Smooth muscle cell (in vitro differentiated cells): ENCODE data around the gene MS4A1. TPM values are rescaled to one million over a fixed set of nuclear protein-coding genes. Genes with fewer than 3 reads are reported as not detected.

Experiments used
- DNase-seq: peaks from one replicate; lab custom pipeline; 2025; ENCODE audit not compliant: unreplicated experiment; lab: John Stamatoyannopoulos, UW
- H2AFZ ChIP-seq: fragments of 200-600 bp; sonication (generic); 2 replicates; pipeline ENCODE4 v1.6.0; 2016; ENCODE audit warnings: antibody characterized with exemption, low read depth, mild to moderate bottlenecking
- H3F3A ChIP-seq: fragments of 200-600 bp; sonication (generic); 2 replicates; pipeline ENCODE4 v1.6.0; 2017; ENCODE audit warnings: antibody characterized with exemption, low read depth
- H3K27ac ChIP-seq: fragments of 200-600 bp; sonication (generic); 2 replicates; pipeline ENCODE4 v1.5.1; 2016; ENCODE audit warnings: low read depth, mild to moderate bottlenecking
- H3K27me3 ChIP-seq: fragments of 200-600 bp; sonication (generic); 2 replicates; pipeline ENCODE4 v1.6.1; 2016; ENCODE audit warnings: low read depth, mild to moderate bottlenecking
- H3K36me3 ChIP-seq: fragments of 200-600 bp; sonication (generic); 2 replicates; pipeline ENCODE4 v1.5.1; 2016; ENCODE audit warnings: low read depth
- H3K4me1 ChIP-seq: fragments of 200-600 bp; sonication (generic); 2 replicates; pipeline ENCODE4 v1.5.1; 2016; ENCODE audit warnings: low read depth
- H3K4me2 ChIP-seq: fragments of 200-600 bp; sonication (generic); 2 replicates; pipeline ENCODE4 v1.6.0; 2016; ENCODE audit warnings: mild to moderate bottlenecking
- H3K4me3 ChIP-seq: fragments of 200-600 bp; sonication (generic); 2 replicates; pipeline ENCODE4 v1.5.1; 2016; ENCODE audit warnings: mild to moderate bottlenecking
- H3K79me2 ChIP-seq: fragments of 200-600 bp; sonication (generic); 2 replicates; pipeline ENCODE4 v1.6.0; 2016; ENCODE audit warnings: low read depth, mild to moderate bottlenecking
- H3K9ac ChIP-seq: fragments of 200-600 bp; sonication (generic); 2 replicates; pipeline ENCODE4 v1.6.0; 2016; ENCODE audit warnings: low read depth
- H3K9me3 ChIP-seq: fragments of 200-600 bp; sonication (generic); replicated peaks from 2 replicates; pipeline ENCODE4 v1.5.1; 2016; ENCODE audit warnings: low read depth
- H4K20me1 ChIP-seq: fragments of 200-600 bp; sonication (generic); 2 replicates; pipeline ENCODE4 v1.6.0; 2016; ENCODE audit warnings: low read depth
- WGBS: methylation state at CpG from one replicate; pipeline ENCODE4 v1.1.7; 2016; ENCODE audit warnings: low lambda C conversion rate; 5-methylcytosine and 5-hydroxymethylcytosine counted together
- polyA plus RNA-seq: library from polyadenylated mRNA; unstranded; fragments of >200 nt; fragmentation: Nextera tagmentation; extraction: Ambion mirVana; gene quantifications from 2 replicates; pipeline ENCODE4 v1.2.1, GENCODE V29; 2016
- total RNA-seq: library from RNA; depleted of rRNA; stranded (reverse); fragments of >200 nt; gene quantifications from 2 replicates; pipeline ENCODE4 v1.2.3, GENCODE V29; 2014
- TF ChIP-seq, protein P1 (sequence below): fragments of 200-600 bp; sonication (generic); IDR thresholded peaks from 2 replicates; pipeline ENCODE4 v1.5.1; 2017; ENCODE audit warnings: borderline replicate concordance, mild to moderate bottlenecking, antibody characterized with exemption; ENCODE audit not compliant: insufficient read depth, poor library complexity, severe bottlenecking

MS4A1 gene
- total and polyA plus RNA-seq, 2 experiments from 2014 or later = not detected

DNA sequence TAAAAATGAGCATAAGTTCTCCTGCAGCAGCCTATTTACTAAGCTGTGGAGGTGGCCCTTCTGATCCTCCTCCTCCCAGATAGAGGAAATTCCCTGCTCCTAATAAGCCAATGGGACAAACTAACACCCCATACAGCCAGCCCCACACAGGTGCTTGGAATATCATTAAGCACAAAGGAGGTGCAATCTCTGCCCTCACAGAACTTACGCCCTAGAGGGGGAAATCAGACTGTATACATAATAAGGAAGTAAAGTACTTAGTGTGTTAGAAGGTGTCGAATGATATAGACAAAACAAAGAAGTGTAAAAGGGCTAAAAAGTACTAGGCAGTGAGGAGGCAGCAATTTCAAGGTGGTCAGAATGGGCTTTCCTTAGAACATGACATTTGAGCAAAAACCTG lies 42.8 kb downstream of the MS4A1 start:
- no peaks in the 10 kb centered on the region for H3K36me3 ChIP-seq
- WGBS = 74% methylated on average over 2 of the region's 2 CpGs
- H3K79me2 ChIP-seq = no peaks in the 10 kb centered on the region
- no peak overlapping the region for H3K4me2 ChIP-seq
- H2AFZ ChIP-seq = no peak overlapping the region
- TF ChIP-seq, protein P1, sequence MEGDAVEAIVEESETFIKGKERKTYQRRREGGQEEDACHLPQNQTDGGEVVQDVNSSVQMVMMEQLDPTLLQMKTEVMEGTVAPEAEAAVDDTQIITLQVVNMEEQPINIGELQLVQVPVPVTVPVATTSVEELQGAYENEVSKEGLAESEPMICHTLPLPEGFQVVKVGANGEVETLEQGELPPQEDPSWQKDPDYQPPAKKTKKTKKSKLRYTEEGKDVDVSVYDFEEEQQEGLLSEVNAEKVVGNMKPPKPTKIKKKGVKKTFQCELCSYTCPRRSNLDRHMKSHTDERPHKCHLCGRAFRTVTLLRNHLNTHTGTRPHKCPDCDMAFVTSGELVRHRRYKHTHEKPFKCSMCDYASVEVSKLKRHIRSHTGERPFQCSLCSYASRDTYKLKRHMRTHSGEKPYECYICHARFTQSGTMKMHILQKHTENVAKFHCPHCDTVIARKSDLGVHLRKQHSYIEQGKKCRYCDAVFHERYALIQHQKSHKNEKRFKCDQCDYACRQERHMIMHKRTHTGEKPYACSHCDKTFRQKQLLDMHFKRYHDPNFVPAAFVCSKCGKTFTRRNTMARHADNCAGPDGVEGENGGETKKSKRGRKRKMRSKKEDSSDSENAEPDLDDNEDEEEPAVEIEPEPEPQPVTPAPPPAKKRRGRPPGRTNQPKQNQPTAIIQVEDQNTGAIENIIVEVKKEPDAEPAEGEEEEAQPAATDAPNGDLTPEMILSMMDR = no peak
- no peak overlapping the region for H3K9ac ChIP-seq
- H4K20me1 ChIP-seq = no peaks in the 10 kb centered on the region
- H3K9me3 ChIP-seq = no peaks in the 10 kb centered on the region
- H3F3A ChIP-seq = no peaks in the 10 kb centered on the region
- no peak overlapping the region for H3K4me3 ChIP-seq
- no peaks in the 10 kb centered on the region for H3K4me1 ChIP-seq
- H3K27me3 ChIP-seq = no peaks in the 10 kb centered on the region
- no peak for DNase-seq
- no peak overlapping the region for H3K27ac ChIP-seq

DNA sequence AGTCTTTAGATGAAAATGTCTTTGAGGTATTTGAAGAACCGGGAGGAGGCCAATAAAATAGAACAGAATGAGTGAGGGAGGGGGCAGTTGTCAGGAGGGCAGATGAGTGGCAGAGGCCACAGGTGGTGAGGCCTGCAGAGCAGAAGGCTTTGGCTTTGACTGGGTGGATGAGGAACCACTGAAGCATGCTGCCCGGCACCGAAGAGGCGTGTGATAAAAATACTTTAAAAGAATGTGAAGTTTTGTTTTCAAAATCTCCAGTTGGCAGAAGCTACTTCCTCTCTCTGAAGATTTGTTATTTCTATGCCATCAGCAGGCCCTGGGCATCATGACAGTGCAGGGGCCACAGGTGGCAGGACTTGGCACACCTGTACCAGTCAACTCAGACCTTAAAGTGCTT lies 43.2 kb downstream of the MS4A1 start:
- Histone ChIP-seq H3K27me3 (no peaks in the 10 kb centered on the region), H3K79me2 (no peaks in the 10 kb centered on the region), H4K20me1 (no peaks in the 10 kb centered on the region), H3K9me3 (no peaks in the 10 kb centered on the region), H2AFZ (no peak overlapping the region), H3K36me3 (no peaks in the 10 kb centered on the region), H3K27ac (no peak overlapping the region), H3K4me2 (no peak overlapping the region), H3K4me3 (no peak overlapping the region), H3K4me1 (no peaks in the 10 kb centered on the region), H3F3A (no peaks in the 10 kb centered on the region), H3K9ac (no peak overlapping the region)
- DNase-seq = no peak
- TF ChIP-seq, protein P1 = no peak
- WGBS = 75% methylated on average over 4 of the region's 4 CpGs

GRCh38 chr11:60500276-60500910 lies 44.7 kb downstream of the MS4A1 start:
- H3K9ac ChIP-seq = no peak overlapping the region
- no peaks in the 10 kb centered on the region for H3K9me3 ChIP-seq
- no peak overlapping the region for H3K27ac ChIP-seq
- H3K79me2 ChIP-seq = no peaks in the 10 kb centered on the region
- no peaks in the 10 kb centered on the region for H3F3A ChIP-seq
- no peak for DNase-seq
- TF ChIP-seq, protein P1 = no peak
- no peak overlapping the region for H2AFZ ChIP-seq
- no peaks in the 10 kb centered on the region for H3K36me3 ChIP-seq
- H3K4me3 ChIP-seq = no peak overlapping the region
- H4K20me1 ChIP-seq = no peaks in the 10 kb centered on the region
- H3K4me1 ChIP-seq = no peaks in the 10 kb centered on the region
- H3K4me2 ChIP-seq = no peak overlapping the region
- WGBS = 44% methylated on average over 3 of the region's 3 CpGs
- H3K27me3 ChIP-seq = no peaks in the 10 kb centered on the region

DNA sequence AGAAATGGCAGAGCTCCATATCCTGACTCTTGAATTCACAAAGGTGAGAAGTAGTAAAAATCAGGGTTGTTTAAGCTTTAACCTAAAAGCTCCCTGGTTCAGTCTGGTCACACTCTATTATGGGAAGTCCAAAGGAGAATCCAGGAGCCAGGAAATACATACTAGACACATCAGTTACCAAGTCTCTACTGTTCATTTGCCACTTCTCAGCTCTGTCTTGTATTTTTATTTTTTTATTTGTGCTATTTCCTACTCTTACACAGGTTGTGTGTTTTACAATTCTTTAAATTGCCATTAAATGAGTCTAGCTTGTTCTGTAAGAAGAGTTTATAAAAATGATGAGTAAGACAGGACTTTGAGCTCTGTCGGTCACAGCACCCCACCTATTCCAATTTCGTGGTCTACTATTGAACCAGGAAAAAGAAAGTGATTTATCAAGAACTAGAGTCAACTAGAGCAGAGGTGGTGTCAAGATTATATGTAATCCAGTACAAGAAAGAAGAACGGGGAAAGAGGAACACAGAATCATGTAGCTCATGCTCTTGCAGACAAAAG lies 46.7 kb downstream of the MS4A1 start:
- WGBS = 81% methylated on average over 3 of the region's 3 CpGs
- H3K9ac ChIP-seq = no peak overlapping the region
- no peak overlapping the region for H3K27ac ChIP-seq
- H4K20me1 ChIP-seq = no peaks in the 10 kb centered on the region
- no peaks in the 10 kb centered on the region for H3K4me1 ChIP-seq
- no peaks in the 10 kb centered on the region for H3K79me2 ChIP-seq
- no peak overlapping the region for H2AFZ ChIP-seq
- TF ChIP-seq, protein P1 = no peak
- no peaks in the 10 kb centered on the region for H3F3A ChIP-seq
- no peaks in the 10 kb centered on the region for H3K36me3 ChIP-seq
- no peak for DNase-seq
- no peaks in the 10 kb centered on the region for H3K27me3 ChIP-seq
- H3K4me2 ChIP-seq = no peak overlapping the region
- no peak overlapping the region for H3K4me3 ChIP-seq
- H3K9me3 ChIP-seq = no peaks in the 10 kb centered on the region
